Measurements from ENCODE around the gene CCN5. TPM values are rescaled to one million over a fixed set of nuclear protein-coding genes. Genes with fewer than 3 reads are reported as not detected.

The CCN5 gene
- total and polyA plus RNA-seq, 8 donors, result 0.14 to 6.4 (median 1.6) TPM

DNA sequence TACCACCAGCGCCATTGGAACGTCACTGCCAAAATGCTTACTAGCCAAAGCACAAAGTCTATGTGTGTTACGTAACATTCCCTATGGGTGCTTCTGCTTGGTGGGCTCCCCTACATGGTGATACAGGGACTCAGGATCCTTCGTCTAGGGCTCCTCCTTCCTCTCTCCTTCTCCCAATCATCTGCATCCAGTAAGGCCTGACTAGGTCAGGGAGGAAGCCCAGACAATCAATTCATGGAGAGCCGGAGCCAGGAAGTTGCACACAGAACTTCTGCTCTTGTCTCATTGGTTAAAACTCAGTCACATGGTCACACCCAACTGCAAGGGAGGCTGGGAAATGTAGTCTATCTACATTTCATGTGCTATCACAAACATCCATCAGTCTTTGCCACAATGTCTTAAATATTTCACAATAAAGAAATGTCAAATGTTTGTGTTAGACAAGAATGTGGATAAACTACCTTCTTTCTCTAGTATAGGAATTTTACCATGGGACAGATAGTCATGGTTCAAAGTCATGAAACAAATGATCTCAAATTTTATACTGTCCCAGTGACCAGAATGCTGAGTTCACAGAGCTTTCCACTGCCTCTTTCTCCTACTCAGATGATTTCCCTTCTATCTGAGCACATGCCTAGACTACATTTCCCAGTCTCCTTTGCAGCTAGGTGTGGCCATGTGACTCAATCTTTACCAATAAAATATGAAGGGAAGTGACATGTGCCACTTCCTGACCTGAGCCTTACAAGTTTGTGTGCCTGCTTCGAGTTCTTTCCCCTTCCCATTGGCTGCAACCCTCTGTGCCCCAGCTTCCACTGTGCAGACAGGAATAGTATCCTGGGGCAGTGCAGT is 21.2 kb downstream of the CCN5 start:
- FAIRE-seq (no peak), DNase-seq (peak in 4 of 6 donors; percentile 63 to 78 (median 70)), ATAC-seq (peak; percentile 88 to 92 (median 89))
- WGBS, 2 donors, result 30 to 36% methylated on average over 6 of the region's 6 CpGs
- Histone ChIP-seq H3K9me3 (no peaks in the 10 kb centered on the region), H3K27ac (no peak overlapping the region), H3K27me3 (no peaks in the 10 kb centered on the region), H3K4me1 (no peaks in the 10 kb centered on the region), H3K4me3 (no peak overlapping the region), H3K36me3 (no peaks in the 10 kb centered on the region)
- TF ChIP-seq, protein P1, sequence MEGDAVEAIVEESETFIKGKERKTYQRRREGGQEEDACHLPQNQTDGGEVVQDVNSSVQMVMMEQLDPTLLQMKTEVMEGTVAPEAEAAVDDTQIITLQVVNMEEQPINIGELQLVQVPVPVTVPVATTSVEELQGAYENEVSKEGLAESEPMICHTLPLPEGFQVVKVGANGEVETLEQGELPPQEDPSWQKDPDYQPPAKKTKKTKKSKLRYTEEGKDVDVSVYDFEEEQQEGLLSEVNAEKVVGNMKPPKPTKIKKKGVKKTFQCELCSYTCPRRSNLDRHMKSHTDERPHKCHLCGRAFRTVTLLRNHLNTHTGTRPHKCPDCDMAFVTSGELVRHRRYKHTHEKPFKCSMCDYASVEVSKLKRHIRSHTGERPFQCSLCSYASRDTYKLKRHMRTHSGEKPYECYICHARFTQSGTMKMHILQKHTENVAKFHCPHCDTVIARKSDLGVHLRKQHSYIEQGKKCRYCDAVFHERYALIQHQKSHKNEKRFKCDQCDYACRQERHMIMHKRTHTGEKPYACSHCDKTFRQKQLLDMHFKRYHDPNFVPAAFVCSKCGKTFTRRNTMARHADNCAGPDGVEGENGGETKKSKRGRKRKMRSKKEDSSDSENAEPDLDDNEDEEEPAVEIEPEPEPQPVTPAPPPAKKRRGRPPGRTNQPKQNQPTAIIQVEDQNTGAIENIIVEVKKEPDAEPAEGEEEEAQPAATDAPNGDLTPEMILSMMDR (IDR thresholded peaks at IDR 0.05), result no peak
- intact Hi-C loops (cut with DNase I), result no loop called here

DNA sequence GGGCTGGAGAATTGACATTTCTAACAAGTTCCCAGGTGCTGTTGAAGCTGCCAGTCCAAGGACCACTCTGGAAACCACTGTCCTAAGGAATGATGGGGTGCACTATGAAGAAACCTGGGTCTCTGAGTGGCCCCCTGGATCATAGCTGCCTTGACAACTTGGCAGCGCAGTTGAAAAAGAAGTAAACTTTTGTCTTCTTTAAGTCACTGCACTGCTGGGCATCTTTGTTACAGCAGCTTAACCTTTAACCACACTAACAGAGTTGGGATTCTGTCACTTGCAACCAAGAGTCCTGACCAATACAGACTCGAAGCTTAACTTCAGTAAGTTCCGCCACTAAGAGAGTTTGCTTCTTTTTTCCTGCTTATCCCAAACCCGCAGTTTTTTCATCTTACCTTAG is 21.9 kb downstream of the CCN5 start:
- no peaks in the 10 kb centered on the region for H3K9me3 ChIP-seq
- no peak overlapping the region for H3K4me3 ChIP-seq
- 89 to 92% methylated on average over 4 of the region's 4 CpGs for WGBS, 2 donors
- H3K27ac ChIP-seq, result no peak overlapping the region
- H3K27me3 ChIP-seq, result no peaks in the 10 kb centered on the region
- TF ChIP-seq, protein P1 (IDR thresholded peaks at IDR 0.05), result no peak
- no peak for FAIRE-seq
- intact Hi-C loops (cut with DNase I), result no loop called here
- ATAC-seq, result no peak
- no peak for DNase-seq
- no peaks in the 10 kb centered on the region for H3K4me1 ChIP-seq
- H3K36me3 ChIP-seq, result no peaks in the 10 kb centered on the region

DNA sequence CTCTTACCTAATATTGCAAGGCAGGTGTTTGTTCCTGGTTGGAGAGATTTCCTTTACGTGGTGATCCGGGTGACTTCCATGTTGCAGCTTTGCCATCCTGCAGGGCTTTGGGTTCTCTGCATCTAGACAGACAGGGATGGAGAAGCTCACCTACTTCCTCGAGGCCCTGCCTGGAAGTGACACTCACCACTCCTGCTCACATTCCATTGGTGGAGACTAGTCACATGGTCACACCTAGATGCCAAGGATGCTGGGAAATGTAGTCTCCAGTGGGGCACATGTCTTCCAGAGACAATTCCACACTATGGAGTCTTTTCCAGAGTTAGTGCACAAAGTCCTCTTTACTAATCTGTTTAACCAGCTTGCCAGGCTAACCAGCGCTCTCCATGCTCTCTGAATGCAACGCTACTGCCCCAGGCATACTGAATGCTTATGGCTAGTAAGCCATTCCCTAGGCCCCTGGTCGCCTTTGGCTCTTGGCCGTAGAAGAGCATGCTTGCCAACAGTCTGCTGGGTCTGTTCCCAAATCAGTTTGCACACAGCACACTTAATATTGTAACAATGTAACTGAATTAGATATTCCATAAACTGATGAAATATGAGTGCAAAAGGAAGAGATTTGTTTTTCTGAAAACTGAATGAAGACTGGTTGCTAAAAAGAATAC is 23.8 kb downstream of the CCN5 start:
- H3K36me3 ChIP-seq, result no peaks in the 10 kb centered on the region
- ATAC-seq (peak; percentile 72 to 86 (median 86)), FAIRE-seq (no peak), DNase-seq (peak in 4 of 6 donors; percentile 64 to 85 (median 76))
- no peaks in the 10 kb centered on the region for H3K9me3 ChIP-seq
- no peaks in the 10 kb centered on the region for H3K4me1 ChIP-seq
- no peaks in the 10 kb centered on the region for H3K27me3 ChIP-seq
- H3K27ac ChIP-seq, result peak overlapping the region in 1 of 4 donors; percentile 8
- WGBS, 2 donors, result 63 to 64% methylated on average over 7 of the region's 7 CpGs
- no peak overlapping the region for H3K4me3 ChIP-seq
- TF ChIP-seq, protein P1 (IDR thresholded peaks at IDR 0.05), result no peak
- intact Hi-C loops (cut with DNase I), result no loop called here

DNA sequence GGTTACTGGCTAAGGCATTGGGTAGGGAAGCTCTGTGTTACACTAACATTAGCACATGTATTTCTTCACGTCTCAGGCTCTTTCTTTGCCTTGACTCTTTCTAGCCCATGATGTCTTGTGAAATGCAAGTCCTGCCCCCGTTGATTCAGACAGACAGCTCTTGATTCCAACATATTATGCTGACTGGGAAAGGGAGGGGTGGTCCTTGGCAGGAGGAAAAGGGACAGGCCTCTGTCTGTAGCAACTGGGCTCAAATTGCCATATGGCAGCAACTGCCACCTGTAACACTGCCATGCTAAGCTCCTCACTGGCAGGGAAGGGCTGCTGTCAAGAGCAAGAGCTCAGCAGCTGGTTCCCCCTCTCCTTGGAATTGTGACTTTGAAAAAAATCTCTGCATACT is 24.8 kb downstream of the CCN5 start:
- no peak for FAIRE-seq

More for the DNA sequence above, 24.8 kb downstream of the CCN5 start:
- WGBS, 2 donors, result 73 to 88% methylated on average over 2 of the region's 2 CpGs
- Histone ChIP-seq H3K4me1 (no peaks in the 10 kb centered on the region), H3K4me3 (no peak overlapping the region), H3K36me3 (no peaks in the 10 kb centered on the region), H3K27me3 (no peaks in the 10 kb centered on the region), H3K27ac (no peak overlapping the region), H3K9me3 (no peaks in the 10 kb centered on the region)
- no peak for ATAC-seq
- DNase-seq, result no peak
- intact Hi-C loops (cut with DNase I), result no loop called here
- TF ChIP-seq, protein P1 (IDR thresholded peaks at IDR 0.05), result no peak
